Fibroblast of the aortic adventitia (primary cell): ENCODE data around the gene GK. TPM values are rescaled to one million over a fixed set of nuclear protein-coding genes. Genes with fewer than 3 reads are reported as not detected.

Experiments used
- DNase-seq: peaks from one replicate; pipeline ENCODE4 v3.0.0-alpha.2; 2010; ENCODE audit warnings: low read depth
- H3K4me3 ChIP-seq: 2 replicates; pipeline ENCODE4 v1.5.1; 2011; ENCODE audit warnings: low read depth, mild to moderate bottlenecking, control low read depth, low read length, moderate library complexity
- CTCF ChIP-seq: IDR thresholded peaks from 2 replicates; pipeline ENCODE4 v1.5.1; 2011; ENCODE audit warnings: mild to moderate bottlenecking, low read length, control low read depth, inconsistent platforms; ENCODE audit not compliant: insufficient read depth
- total RNA-seq: library from RNA; depleted of rRNA; stranded (reverse); fragments of >200 nt; gene quantifications from 2 replicates; pipeline ENCODE4 v1.2.3, GENCODE V29; 2012; ENCODE audit warnings: low replicate concordance

GK gene
- total RNA-seq: 8.6 and 17.7 TPM in 2 replicates

GRCh38 chrX:30653415-30654131, at the start of gene GK:
Gene GK, plus strand, starts transcription at chrX:30653423. Its CDS starts 115 bp downstream, at chrX:30653538.
- no peak for TF ChIP-seq CTCF
- H3K4me3 ChIP-seq: peak within 1 kb of the TSS; percentile 82
- peak; percentile 5 for DNase-seq

GRCh38 chrX:30607155-30607554, 46.1 kb upstream of the GK start:
- peak; percentile 8 for DNase-seq
- no peak for TF ChIP-seq CTCF
- no peak overlapping the region for H3K4me3 ChIP-seq

- TF ChIP-seq CTCF: no peak
- peak; percentile 14 for DNase-seq
- no peak overlapping the region for H3K4me3 ChIP-seq
These were observed 43.2 kb upstream of the GK start for GRCh38 chrX:30610026-30610425.

- no peak overlapping the region for H3K4me3 ChIP-seq
- no peak for TF ChIP-seq CTCF
- no peak for DNase-seq
These were observed 41.0 kb upstream of the GK start for GRCh38 chrX:30612250-30612655.

GRCh38 chrX:30613721-30614120, 39.5 kb upstream of the GK start:
- DNase-seq: no peak
- H3K4me3 ChIP-seq: no peak overlapping the region
- TF ChIP-seq CTCF: no peak

GRCh38 chrX:30615229-30615628, 38.0 kb upstream of the GK start:
- peak; percentile 35 for DNase-seq
- no peak for TF ChIP-seq CTCF
- H3K4me3 ChIP-seq: no peak overlapping the region
